ENCODE results near the gene LYZL4. TPM values are rescaled to one million over a fixed set of nuclear protein-coding genes. Genes with fewer than 3 reads are reported as not detected.
A peak's percentile ranks its signal among the peaks of the same experiment; 100 is the strongest.

The LYZL4 gene
- total and polyA plus RNA-seq, 12 donors: not detected

- H3K36me3 ChIP-seq: no peaks in the 10 kb centered on the region
- 83 to 85% methylated on average over 5 of the region's 5 CpGs for WGBS, 2 donors
- peaks cover 0 to 5% (median 0%) of the 10 kb centered on the region in 7 donors for H3K27me3 ChIP-seq
- peaks cover 0 to 25% (median 12%) of the 10 kb centered on the region in 11 donors for H3K9me3 ChIP-seq
- TF ChIP-seq CTCF (IDR thresholded peaks at IDR 0.05): no peak
- no peak overlapping the region for H3K4me3 ChIP-seq
- H3K4me1 ChIP-seq: peaks cover 0 to 13% (median 0%) of the 10 kb centered on the region in 9 donors
- DNase-seq: no peak
- intact Hi-C loops (cut with DNase I): loop anchor here in 1 of 10 donors (5.0 kb wide), 1 partner anchor 178 kb away; no protein-coding TSS in a partner anchor
- H3K27ac ChIP-seq: no peak overlapping the region
- no peak for ATAC-seq
Measured at GRCh38 chr3:42434777-42435380, 24.5 kb upstream of the LYZL4 start.

- WGBS, 2 donors: 95 to 100% methylated on average over 2 of the region's 2 CpGs
- ATAC-seq (no peak), DNase-seq (no peak)
- H3K4me3 ChIP-seq: no peak overlapping the region
- peaks cover 0 to 13% (median 0%) of the 10 kb centered on the region in 9 donors for H3K4me1 ChIP-seq
- peaks cover 0 to 25% (median 12%) of the 10 kb centered on the region in 11 donors for H3K9me3 ChIP-seq
- H3K27ac ChIP-seq: no peak overlapping the region
- H3K36me3 ChIP-seq: no peaks in the 10 kb centered on the region
- peaks cover 0 to 5% (median 0%) of the 10 kb centered on the region in 7 donors for H3K27me3 ChIP-seq
- intact Hi-C loops (cut with DNase I): no loop called here
- TF ChIP-seq CTCF (IDR thresholded peaks at IDR 0.05): no peak
Measured at GRCh38 chr3:42432485-42432884, 22.1 kb upstream of the LYZL4 start.

GRCh38 chr3:42430781-42431532, 20.5 kb upstream of the LYZL4 start:
- Histone ChIP-seq H3K9me3 (peaks cover 0 to 25% (median 12%) of the 10 kb centered on the region in 11 donors), H3K4me3 (no peak overlapping the region), H3K27ac (no peak overlapping the region), H3K27me3 (peaks cover 0 to 5% (median 0%) of the 10 kb centered on the region in 7 donors), H3K4me1 (peaks cover 0 to 13% (median 0%) of the 10 kb centered on the region in 9 donors), H3K36me3 (no peaks in the 10 kb centered on the region)
- ATAC-seq (peak in 5 of 8 donors; percentile 38 to 81 (median 57)), DNase-seq (peak; percentile 21 to 33)
- 42 to 50% methylated on average over 7 of the region's 7 CpGs for WGBS, 2 donors
- intact Hi-C loops (cut with DNase I): loop anchor here in 1 of 10 donors (1.0 kb wide), 1 partner anchor 48 kb away; no protein-coding TSS in a partner anchor
- no peak for TF ChIP-seq CTCF (IDR thresholded peaks at IDR 0.05)

GRCh38 chr3:42428830-42429229, 18.4 kb upstream of the LYZL4 start:
- H3K27me3 ChIP-seq: peaks cover 0 to 5% (median 0%) of the 10 kb centered on the region in 7 donors
- WGBS, 2 donors: 59 to 62% methylated on average over 2 of the region's 2 CpGs
- no peak overlapping the region for H3K4me3 ChIP-seq
- no peaks in the 10 kb centered on the region for H3K36me3 ChIP-seq
- DNase-seq (no peak), ATAC-seq (no peak)
- H3K27ac ChIP-seq: no peak overlapping the region
- intact Hi-C loops (cut with DNase I): loop anchor here in 1 of 10 donors (10.0 kb wide), 1 partner anchor 154 kb away; no protein-coding TSS in a partner anchor
- no peak for TF ChIP-seq CTCF (IDR thresholded peaks at IDR 0.05)
- H3K9me3 ChIP-seq: peaks cover 0 to 25% (median 12%) of the 10 kb centered on the region in 11 donors
- peaks cover 0 to 13% (median 0%) of the 10 kb centered on the region in 9 donors for H3K4me1 ChIP-seq
